Endothelial cell of umbilical vein (primary cell): ENCODE results near the gene SMAD3.
"Not testable (repeated sequence)": the region's sequence is repeated elsewhere in the genome, so short reads cannot be mapped to it uniquely, and the experiment has no call there.

ENCODE experiments used
- EZH2 ChIP-seq: IDR thresholded peaks from 2 replicates; pipeline ENCODE4 v1.6.1; 2012; ENCODE audit warnings: borderline replicate concordance, low read depth, mild to moderate bottlenecking, moderate library complexity, low read length, inconsistent platforms; ENCODE audit not compliant: severe bottlenecking
- JUN ChIP-seq: IDR thresholded peaks from 2 replicates; pipeline ENCODE4 v1.6.1; 2011; ENCODE audit warnings: borderline replicate concordance, low read depth; ENCODE audit not compliant: insufficient read length, insufficient read depth
- POLR2A ChIP-seq: IDR thresholded peaks from 2 replicates; pipeline ENCODE4 v1.6.1; 2012; ENCODE audit warnings: low read depth, mild to moderate bottlenecking, control low read depth, low read length
- POLR2AphosphoS5 ChIP-seq: IDR thresholded peaks from 2 replicates; pipeline ENCODE4 v1.6.1; 2012; ENCODE audit warnings: low read depth, mild to moderate bottlenecking, control low read depth, low read length, moderate library complexity; ENCODE audit not compliant: insufficient read depth
- TF ChIP-seq, protein P1 (sequence below), 2 donors: IDR thresholded peaks; 1 replicate in 1 of 2; 2 replicates in 1 of 2; pipeline ENCODE4 v1.5.1; 2011; ENCODE audit warnings: low read length in 2 of 2, mild to moderate bottlenecking in 2 of 2, moderate library complexity in 2 of 2, control low read depth in 1 of 2, inconsistent platforms in 1 of 2, low read depth in 1 of 2; ENCODE audit not compliant: insufficient read depth in 1 of 2; ENCODE audit errors: extremely low read depth in 1 of 2
- TF ChIP-seq, protein P2 (sequence below): IDR thresholded peaks from 2 replicates; pipeline ENCODE4 v1.6.1; 2011; ENCODE audit not compliant: insufficient read depth, insufficient read length

DNA sequence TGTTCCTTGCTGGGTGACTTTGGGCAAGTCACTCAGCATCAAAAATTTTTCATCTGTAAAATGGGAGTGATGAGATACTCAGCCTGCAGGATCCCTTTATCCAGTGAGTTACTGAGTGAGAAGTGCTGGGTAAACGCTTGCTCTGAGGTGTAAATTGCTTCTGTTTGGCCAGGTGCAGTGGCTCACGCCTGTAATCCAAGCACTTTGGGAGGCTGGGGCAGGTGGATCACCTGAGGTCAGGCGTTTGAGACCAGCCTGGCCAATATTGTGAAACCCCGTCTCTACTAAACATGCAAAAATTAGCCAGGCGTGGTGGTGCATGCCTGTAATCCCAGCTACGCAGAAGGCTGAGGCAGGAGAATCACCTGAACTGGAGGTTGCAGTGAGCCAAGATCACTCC, 87.6 kb downstream of the SMAD3 start:
- TF ChIP-seq, protein P1, sequence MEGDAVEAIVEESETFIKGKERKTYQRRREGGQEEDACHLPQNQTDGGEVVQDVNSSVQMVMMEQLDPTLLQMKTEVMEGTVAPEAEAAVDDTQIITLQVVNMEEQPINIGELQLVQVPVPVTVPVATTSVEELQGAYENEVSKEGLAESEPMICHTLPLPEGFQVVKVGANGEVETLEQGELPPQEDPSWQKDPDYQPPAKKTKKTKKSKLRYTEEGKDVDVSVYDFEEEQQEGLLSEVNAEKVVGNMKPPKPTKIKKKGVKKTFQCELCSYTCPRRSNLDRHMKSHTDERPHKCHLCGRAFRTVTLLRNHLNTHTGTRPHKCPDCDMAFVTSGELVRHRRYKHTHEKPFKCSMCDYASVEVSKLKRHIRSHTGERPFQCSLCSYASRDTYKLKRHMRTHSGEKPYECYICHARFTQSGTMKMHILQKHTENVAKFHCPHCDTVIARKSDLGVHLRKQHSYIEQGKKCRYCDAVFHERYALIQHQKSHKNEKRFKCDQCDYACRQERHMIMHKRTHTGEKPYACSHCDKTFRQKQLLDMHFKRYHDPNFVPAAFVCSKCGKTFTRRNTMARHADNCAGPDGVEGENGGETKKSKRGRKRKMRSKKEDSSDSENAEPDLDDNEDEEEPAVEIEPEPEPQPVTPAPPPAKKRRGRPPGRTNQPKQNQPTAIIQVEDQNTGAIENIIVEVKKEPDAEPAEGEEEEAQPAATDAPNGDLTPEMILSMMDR (IDR thresholded peaks at IDR 0.05; ENCODE audit: extremely low read depth in 1 of 2, insufficient read depth in 1 of 2, low read depth in 1 of 2, low read length in 2 of 2), result not testable (repeated sequence)
- not testable (repeated sequence) for TF ChIP-seq POLR2A, POLR2AphosphoS5, EZH2, JUN
- TF ChIP-seq, protein P2, sequence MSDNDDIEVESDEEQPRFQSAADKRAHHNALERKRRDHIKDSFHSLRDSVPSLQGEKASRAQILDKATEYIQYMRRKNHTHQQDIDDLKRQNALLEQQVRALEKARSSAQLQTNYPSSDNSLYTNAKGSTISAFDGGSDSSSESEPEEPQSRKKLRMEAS, result not testable (repeated sequence)
